Endodermal cell (in vitro differentiated cells): ENCODE results near the gene FBLIM1. TPM values are rescaled to one million over a fixed set of nuclear protein-coding genes. Genes with fewer than 3 reads are reported as not detected.

Experiments used
- DNase-seq: peaks from one replicate; pipeline ENCODE4 v3.0.0-alpha.2; 2017
- H3K27ac ChIP-seq: 2 replicates; pipeline ENCODE4 v1.5.1; 2013; ENCODE audit warnings: mild to moderate bottlenecking, low read depth, low read length, moderate library complexity
- H3K27me3 ChIP-seq: 2 replicates; pipeline ENCODE4 v1.6.1; 2013; ENCODE audit warnings: mild to moderate bottlenecking, low read length, moderate library complexity; ENCODE audit not compliant: insufficient read depth, control insufficient read depth, poor library complexity, severe bottlenecking
- H3K36me3 ChIP-seq: 2 replicates; pipeline ENCODE4 v1.7.0; 2013; ENCODE audit warnings: mild to moderate bottlenecking, low read length, moderate library complexity; ENCODE audit not compliant: control insufficient read depth, insufficient read depth
- H3K4me1 ChIP-seq: one replicate; pipeline ENCODE4 v1.7.0; 2013; ENCODE audit warnings: low read length; ENCODE audit not compliant: control insufficient read depth, insufficient read depth
- H3K4me3 ChIP-seq: 2 replicates; pipeline ENCODE4 v1.5.1; 2013; ENCODE audit warnings: mild to moderate bottlenecking, low read length, moderate library complexity
- H3K9ac ChIP-seq: 2 replicates; pipeline ENCODE4 v1.6.1; 2013; ENCODE audit warnings: mild to moderate bottlenecking, low read length, moderate library complexity; ENCODE audit not compliant: poor library complexity, severe bottlenecking; ENCODE audit errors: extremely low read depth
- H3K9me3 ChIP-seq: 2 replicates; pipeline ENCODE4 v1.6.1; 2013; ENCODE audit warnings: mild to moderate bottlenecking, low read length, moderate library complexity; ENCODE audit not compliant: control insufficient read depth
- H3K27ac Mint-ChIP-seq: 2 replicates; pipeline ENCODE4 v1.8.0; 2020; ENCODE audit warnings: mixed read lengths
- H3K27me3 Mint-ChIP-seq: 2 replicates; pipeline ENCODE4 v1.8.0; 2021; ENCODE audit warnings: mild to moderate bottlenecking, mixed read lengths; ENCODE audit not compliant: insufficient read depth
- H3K36me3 Mint-ChIP-seq: 2 replicates; pipeline ENCODE4 v1.8.0; 2020; ENCODE audit warnings: low read depth, mixed read lengths
- H3K4me1 Mint-ChIP-seq: 2 replicates; pipeline ENCODE4 v1.8.0; 2020; ENCODE audit warnings: mixed read lengths
- H3K4me3 Mint-ChIP-seq: 2 replicates; pipeline ENCODE4 v1.8.0; 2020; ENCODE audit warnings: mild to moderate bottlenecking, moderate library complexity, mixed read lengths
- H3K9me3 Mint-ChIP-seq: 2 replicates; pipeline ENCODE4 v1.8.0; 2020; ENCODE audit warnings: mild to moderate bottlenecking, mixed read lengths
- CTCF ChIP-seq: fragments of 200-600 bp; sonication (generic); conservative IDR thresholded peaks from 2 replicates; pipeline ENCODE4 v1.5.0; 2021; ENCODE audit warnings: antibody characterized with exemption, mild to moderate bottlenecking
- WGBS, 2 experiments: methylation state at CpG; one replicate each; pipeline versions ENCODE4 v1.1.5 to v1.1.7; 2013; ENCODE audit warnings: missing lambda C conversion rate in 2 of 2, mixed read lengths in 1 of 2; ENCODE audit not compliant: insufficient coverage in 1 of 2, insufficient read length in 1 of 2; 5-methylcytosine and 5-hydroxymethylcytosine counted together
- total RNA-seq, 2 donors: library from RNA; stranded (reverse); fragmentation: NEBNext Ultra II Directional in 1 of 2; extraction: Animal tissue kit (Norgen Biotek cat#: 25700) in 1 of 2; gene quantifications; 2 replicates in 1 of 2; 3 replicates in 1 of 2; pipeline ENCODE4 v1.2.1, GENCODE V29; 2021

The FBLIM1 gene
- total RNA-seq, 2 donors from 2014 or later, result 58.4 to 60.6 TPM

DNA sequence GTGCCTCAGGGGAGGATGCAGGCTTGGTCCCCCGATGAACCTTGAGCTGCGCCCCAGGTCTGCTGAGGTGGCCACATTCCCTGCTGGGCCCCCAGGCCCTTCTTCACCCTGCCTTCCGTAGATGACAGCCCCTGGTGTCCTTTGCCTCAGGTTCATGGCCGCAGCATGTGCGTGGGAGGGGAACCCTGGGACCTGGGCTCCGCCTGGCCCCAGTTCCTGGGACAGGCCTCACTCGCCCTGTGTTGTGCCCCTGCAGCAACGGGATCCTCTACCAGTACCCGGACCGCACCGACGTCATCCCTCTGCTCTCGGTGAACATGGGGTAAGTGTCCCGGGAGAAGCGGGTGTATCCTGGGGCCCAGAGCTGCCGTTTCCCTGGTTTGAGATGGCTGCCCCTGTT is 27.7 kb upstream of the FBLIM1 start:
- DNase-seq, result no peak
- Mint-ChIP-seq H3K36me3 (peaks cover 32% of the 10 kb centered on the region), H3K9me3 (no peaks in the 10 kb centered on the region), H3K4me3 (no peak overlapping the region), H3K4me1 (no peaks in the 10 kb centered on the region), H3K27me3 (no peaks in the 10 kb centered on the region), H3K27ac (no peak overlapping the region)
- no peak overlapping the region for H3K4me3 ChIP-seq
- H3K4me1 ChIP-seq, result no peaks in the 10 kb centered on the region
- H3K27me3 ChIP-seq, result no peaks in the 10 kb centered on the region
- 94% methylated on average over 10 to 16 of the region's 16 CpGs for WGBS, 2 experiments
- no peak overlapping the region for H3K9ac ChIP-seq
- H3K9me3 ChIP-seq, result no peaks in the 10 kb centered on the region
- H3K27ac ChIP-seq, result no peak overlapping the region
- H3K36me3 ChIP-seq, result peaks cover 22% of the 10 kb centered on the region
- TF ChIP-seq CTCF, result no peak

DNA sequence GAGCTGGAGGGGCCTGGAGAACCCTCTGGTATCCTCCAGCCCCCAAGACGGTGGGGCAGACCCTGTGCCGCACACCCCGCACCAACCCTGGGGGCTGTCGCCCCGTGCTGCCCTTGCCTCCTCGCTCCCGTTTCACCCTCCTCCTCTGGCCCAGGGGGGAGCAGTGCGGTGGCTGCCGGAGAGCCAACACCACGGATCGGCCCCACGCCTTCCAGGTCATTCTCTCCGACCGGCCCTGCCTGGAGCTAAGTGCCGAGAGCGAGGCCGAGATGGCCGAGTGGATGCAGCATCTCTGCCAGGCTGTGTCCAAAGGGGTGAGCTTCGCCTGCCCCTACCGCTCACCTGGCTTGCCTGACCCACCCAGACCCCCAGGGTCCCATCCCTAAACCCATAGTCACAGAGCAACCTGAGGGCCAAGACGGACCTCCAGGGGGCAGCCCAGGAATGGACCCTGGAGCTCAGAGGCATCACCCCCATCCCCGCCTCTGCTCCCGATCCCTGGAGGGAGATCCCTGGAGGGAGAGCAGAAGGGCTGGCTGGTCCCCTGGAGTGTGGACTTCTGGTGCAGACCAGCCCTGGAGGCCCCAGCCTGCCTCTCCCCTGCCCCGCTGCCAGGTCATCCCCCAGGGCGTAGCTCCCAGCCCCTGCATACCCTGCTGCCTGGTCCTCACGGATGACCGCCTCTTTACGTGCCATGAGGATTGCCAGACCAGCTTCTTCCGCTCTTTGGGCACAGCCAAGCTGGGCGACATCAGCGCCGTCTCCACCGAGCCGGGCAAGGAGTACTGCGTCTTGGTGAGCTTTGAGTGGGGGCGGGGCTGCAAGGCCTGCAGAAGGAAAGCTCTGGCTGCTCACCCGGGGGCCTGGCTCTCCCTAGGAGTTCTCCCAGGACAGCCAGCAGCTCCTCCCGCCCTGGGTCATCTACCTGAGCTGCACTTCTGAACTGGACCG is 26.6 kb upstream of the FBLIM1 start:
- Histone ChIP-seq H3K36me3 (peaks cover 18% of the 10 kb centered on the region), H3K4me1 (no peaks in the 10 kb centered on the region), H3K27me3 (no peaks in the 10 kb centered on the region), H3K9ac (no peak overlapping the region), H3K4me3 (no peak overlapping the region), H3K27ac (no peak overlapping the region), H3K9me3 (no peaks in the 10 kb centered on the region)
- no peak for DNase-seq
- Mint-ChIP-seq H3K4me1 (no peaks in the 10 kb centered on the region), H3K27ac (no peak overlapping the region), H3K27me3 (no peaks in the 10 kb centered on the region), H3K4me3 (no peak overlapping the region), H3K9me3 (no peaks in the 10 kb centered on the region), H3K36me3 (peaks cover 25% of the 10 kb centered on the region)
- 93 to 99% methylated on average over 17 to 39 of the region's 39 CpGs for WGBS, 2 experiments
- TF ChIP-seq CTCF, result peak; percentile 19

- TF ChIP-seq CTCF, result no peak
- no peaks in the 10 kb centered on the region for H3K27me3 Mint-ChIP-seq
- H3K4me1 ChIP-seq, result no peaks in the 10 kb centered on the region
- peaks cover 13% of the 10 kb centered on the region for H3K36me3 ChIP-seq
- H3K27me3 ChIP-seq, result no peaks in the 10 kb centered on the region
- H3K4me1 Mint-ChIP-seq, result peaks cover 3% of the 10 kb centered on the region
- no peak overlapping the region for H3K4me3 ChIP-seq
- no peak overlapping the region for H3K9ac ChIP-seq
- no peak overlapping the region for H3K27ac Mint-ChIP-seq
- peaks cover 21% of the 10 kb centered on the region for H3K36me3 Mint-ChIP-seq
- no peak overlapping the region for H3K27ac ChIP-seq
- DNase-seq, result no peak
- no peaks in the 10 kb centered on the region for H3K9me3 ChIP-seq
- WGBS, 2 experiments, result 91 to 93% methylated on average over 4 to 7 of the region's 7 CpGs
- no peak overlapping the region for H3K4me3 Mint-ChIP-seq
- no peaks in the 10 kb centered on the region for H3K9me3 Mint-ChIP-seq
Observed at GRCh38 chr1:15732686-15733081, 25.9 kb upstream of the FBLIM1 start.
